A673 (cell line): ENCODE results near the gene STK11. TPM values are rescaled to one million over a fixed set of nuclear protein-coding genes. Genes with fewer than 3 reads are reported as not detected.

Source experiments
- BruUV-seq: library from RNA; stranded (reverse); fragments of 400-500 nt; replicated peaks from 2 replicates; lab custom pipeline; 2021; lab: Mats Ljungman, UMichigan
- CTCF ChIA-PET: fragments of 300-600 bp; sonication (Branson Sonifier 250); formaldehyde crosslinking; loops from one replicate; lab custom pipeline; 2022; ENCODE audit warnings: antibody characterized with exemption; lab: Charles Lee
- POLR2A ChIA-PET: fragments of 300-600 bp; sonication (Branson Sonifier 250); formaldehyde crosslinking; loops from one replicate; lab custom pipeline; 2022; ENCODE audit warnings: antibody characterized with exemption; ENCODE audit not compliant: low non-redundant PET; lab: Charles Lee
- DNase-seq: peaks from one replicate; pipeline ENCODE4 v3.0.0-alpha.2; 2015; ENCODE audit warnings: low spot score
- H3K27ac ChIP-seq: fragments of 200-600 bp; sonication (generic); 2 replicates; pipeline ENCODE4 v1.5.1; 2016; ENCODE audit warnings: mixed run types, low read depth, mild to moderate bottlenecking, mixed read lengths, antibody characterized with exemption, low read length; ENCODE audit not compliant: poor library complexity, severe bottlenecking
- H3K27me3 ChIP-seq: fragments of 200-600 bp; sonication (generic); replicated peaks from 2 replicates; pipeline ENCODE4 v1.6.1; 2017; ENCODE audit warnings: mixed run types, low read depth, mild to moderate bottlenecking, mixed read lengths, antibody characterized with exemption, low read length; ENCODE audit not compliant: insufficient read depth, poor library complexity
- H3K36me3 ChIP-seq: fragments of 200-600 bp; sonication (generic); 2 replicates; pipeline ENCODE4 v1.6.1; 2016; ENCODE audit warnings: mixed run types, mild to moderate bottlenecking, mixed read lengths, antibody characterized with exemption, low read length; ENCODE audit not compliant: insufficient read depth, poor library complexity, severe bottlenecking
- H3K4me1 ChIP-seq: fragments of 200-600 bp; sonication (generic); 2 replicates; pipeline ENCODE4 v1.6.1; 2017; ENCODE audit warnings: mixed run types, mild to moderate bottlenecking, mixed read lengths, antibody characterized with exemption, low read length; ENCODE audit not compliant: insufficient read depth, poor library complexity, severe bottlenecking
- H3K4me3 ChIP-seq: fragments of 200-600 bp; sonication (generic); 2 replicates; pipeline ENCODE4 v1.5.1; 2016; ENCODE audit warnings: low read depth, mixed run types, mild to moderate bottlenecking, mixed read lengths, low read length; ENCODE audit not compliant: poor library complexity, severe bottlenecking
- H3K9me3 ChIP-seq: fragments of 200-600 bp; sonication (generic); 2 replicates; pipeline ENCODE4 v1.6.1; 2016; ENCODE audit warnings: mixed run types, low read depth, mild to moderate bottlenecking, mixed read lengths, antibody characterized with exemption, low read length; ENCODE audit not compliant: poor library complexity, severe bottlenecking
- CTCF ChIP-seq: fragments of 300-800, 200-600 bp; sonication (generic); conservative IDR thresholded peaks from 2 replicates; pipeline ENCODE4 v1.5.1; 2017; ENCODE audit warnings: low read depth, mild to moderate bottlenecking, antibody characterized with exemption, low read length, moderate library complexity, mixed read lengths
- EZH2 ChIP-seq: fragments of 200-600 bp; sonication (generic); IDR thresholded peaks from 2 replicates; pipeline ENCODE4 v1.6.1; 2017; ENCODE audit warnings: borderline replicate concordance, low read depth, mild to moderate bottlenecking, mixed read lengths, antibody characterized with exemption, low read length; ENCODE audit not compliant: poor library complexity, severe bottlenecking
- intact Hi-C: fragments of 100-400 bp; cut with micrococcal nuclease; formaldehyde crosslinking; loops from one replicate; pipeline ENCODE4 v1.10.0; 2022; ENCODE audit not compliant: unreplicated experiment
- total RNA-seq: library from RNA; stranded (reverse); gene quantifications from 2 replicates; pipeline ENCODE4 v1.2.3, GENCODE V29; 2021

STK11 gene
- total RNA-seq, 1 experiment from 2014 or later: 64.9 TPM

GRCh38 chr19:1182068-1182467, 23.5 kb upstream of the STK11 start:
- Histone ChIP-seq H3K9me3 (no peaks in the 10 kb centered on the region), H3K27me3 (no peaks in the 10 kb centered on the region), H3K36me3 (no peaks in the 10 kb centered on the region), H3K4me1 (peaks cover 18% of the 10 kb centered on the region), H3K27ac (no peak overlapping the region), H3K4me3 (no peak overlapping the region)
- CTCF ChIA-PET: no interaction called here
- POLR2A ChIA-PET: no interaction called here
- intact Hi-C loops: no loop called here
- no peak for DNase-seq
- BruUV-seq: no TSS peak
- TF ChIP-seq EZH2 (no peak), CTCF (no peak)

GRCh38 chr19:1182727-1183126, 22.9 kb upstream of the STK11 start:
- BruUV-seq: no TSS peak
- POLR2A ChIA-PET: no interaction called here
- CTCF ChIA-PET: no interaction called here
- TF ChIP-seq CTCF (no peak), EZH2 (no peak)
- no peak for DNase-seq
- Histone ChIP-seq H3K27ac (no peak overlapping the region), H3K9me3 (no peaks in the 10 kb centered on the region), H3K36me3 (no peaks in the 10 kb centered on the region), H3K27me3 (no peaks in the 10 kb centered on the region), H3K4me3 (no peak overlapping the region), H3K4me1 (peaks cover 12% of the 10 kb centered on the region)
- intact Hi-C loops: no loop called here

GRCh38 chr19:1183543-1184172, 21.9 kb upstream of the STK11 start:
- Histone ChIP-seq H3K27me3 (no peaks in the 10 kb centered on the region), H3K4me3 (no peak overlapping the region), H3K9me3 (no peaks in the 10 kb centered on the region), H3K4me1 (peaks cover 10% of the 10 kb centered on the region), H3K27ac (no peak overlapping the region), H3K36me3 (no peaks in the 10 kb centered on the region)
- no TSS peak for BruUV-seq
- DNase-seq: no peak
- POLR2A ChIA-PET: no interaction called here
- intact Hi-C loops: no loop called here
- CTCF ChIA-PET: no interaction called here
- TF ChIP-seq EZH2 (no peak), CTCF (no peak)
